Measurements from ENCODE around the gene NPHP4.

DNA sequence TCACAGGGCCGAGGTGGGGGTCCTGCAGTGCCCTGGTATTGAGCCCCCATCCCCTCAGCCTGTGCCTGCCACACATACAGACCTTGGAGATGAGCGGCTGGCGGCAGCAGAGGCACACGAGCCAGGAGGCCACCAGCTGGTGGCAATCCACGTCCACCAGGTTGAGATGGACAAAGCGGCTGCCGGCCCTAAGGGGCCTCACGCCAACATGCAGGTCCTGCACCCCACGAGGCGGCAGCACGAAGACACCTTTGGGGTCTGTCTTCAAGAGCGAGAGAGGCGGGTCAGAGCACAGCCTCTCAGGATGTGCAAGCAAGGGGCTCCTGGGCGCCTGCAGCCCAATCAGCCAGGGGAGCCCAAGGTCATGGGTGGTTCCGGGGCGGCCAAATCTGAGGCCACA lies 128.0 kb downstream of the NPHP4 start:
- TF ChIP-seq POLR2A (IDR thresholded peaks at IDR 0.05; ENCODE audit: low read depth, low read length) (no peak), TCF12 (IDR thresholded peaks at IDR 0.05; ENCODE audit: low read depth, low read length) (no peak), CBX3 (IDR thresholded peaks at IDR 0.05; ENCODE audit: borderline replicate concordance, low read depth) (no peak), HDAC6 (IDR thresholded peaks at IDR 0.05; ENCODE audit: unreplicated experiment) (no peak), POLR2AphosphoS2 (IDR thresholded peaks at IDR 0.05; ENCODE audit: low read depth, low read length) (no peak), SUZ12 (IDR thresholded peaks at IDR 0.05; ENCODE audit: unreplicated experiment) (no peak)
- TF ChIP-seq, protein P1, sequence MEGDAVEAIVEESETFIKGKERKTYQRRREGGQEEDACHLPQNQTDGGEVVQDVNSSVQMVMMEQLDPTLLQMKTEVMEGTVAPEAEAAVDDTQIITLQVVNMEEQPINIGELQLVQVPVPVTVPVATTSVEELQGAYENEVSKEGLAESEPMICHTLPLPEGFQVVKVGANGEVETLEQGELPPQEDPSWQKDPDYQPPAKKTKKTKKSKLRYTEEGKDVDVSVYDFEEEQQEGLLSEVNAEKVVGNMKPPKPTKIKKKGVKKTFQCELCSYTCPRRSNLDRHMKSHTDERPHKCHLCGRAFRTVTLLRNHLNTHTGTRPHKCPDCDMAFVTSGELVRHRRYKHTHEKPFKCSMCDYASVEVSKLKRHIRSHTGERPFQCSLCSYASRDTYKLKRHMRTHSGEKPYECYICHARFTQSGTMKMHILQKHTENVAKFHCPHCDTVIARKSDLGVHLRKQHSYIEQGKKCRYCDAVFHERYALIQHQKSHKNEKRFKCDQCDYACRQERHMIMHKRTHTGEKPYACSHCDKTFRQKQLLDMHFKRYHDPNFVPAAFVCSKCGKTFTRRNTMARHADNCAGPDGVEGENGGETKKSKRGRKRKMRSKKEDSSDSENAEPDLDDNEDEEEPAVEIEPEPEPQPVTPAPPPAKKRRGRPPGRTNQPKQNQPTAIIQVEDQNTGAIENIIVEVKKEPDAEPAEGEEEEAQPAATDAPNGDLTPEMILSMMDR (IDR thresholded peaks at IDR 0.05 in 2 of 3, conservative IDR thresholded peaks at IDR 0.05 in 1 of 3; ENCODE audit: control insufficient read depth in 2 of 3, extremely low read depth in 1 of 3, insufficient read depth in 1 of 3, low read depth in 3 of 3, low read length in 3 of 3) = no peak
- TF ChIP-seq, protein P2, sequence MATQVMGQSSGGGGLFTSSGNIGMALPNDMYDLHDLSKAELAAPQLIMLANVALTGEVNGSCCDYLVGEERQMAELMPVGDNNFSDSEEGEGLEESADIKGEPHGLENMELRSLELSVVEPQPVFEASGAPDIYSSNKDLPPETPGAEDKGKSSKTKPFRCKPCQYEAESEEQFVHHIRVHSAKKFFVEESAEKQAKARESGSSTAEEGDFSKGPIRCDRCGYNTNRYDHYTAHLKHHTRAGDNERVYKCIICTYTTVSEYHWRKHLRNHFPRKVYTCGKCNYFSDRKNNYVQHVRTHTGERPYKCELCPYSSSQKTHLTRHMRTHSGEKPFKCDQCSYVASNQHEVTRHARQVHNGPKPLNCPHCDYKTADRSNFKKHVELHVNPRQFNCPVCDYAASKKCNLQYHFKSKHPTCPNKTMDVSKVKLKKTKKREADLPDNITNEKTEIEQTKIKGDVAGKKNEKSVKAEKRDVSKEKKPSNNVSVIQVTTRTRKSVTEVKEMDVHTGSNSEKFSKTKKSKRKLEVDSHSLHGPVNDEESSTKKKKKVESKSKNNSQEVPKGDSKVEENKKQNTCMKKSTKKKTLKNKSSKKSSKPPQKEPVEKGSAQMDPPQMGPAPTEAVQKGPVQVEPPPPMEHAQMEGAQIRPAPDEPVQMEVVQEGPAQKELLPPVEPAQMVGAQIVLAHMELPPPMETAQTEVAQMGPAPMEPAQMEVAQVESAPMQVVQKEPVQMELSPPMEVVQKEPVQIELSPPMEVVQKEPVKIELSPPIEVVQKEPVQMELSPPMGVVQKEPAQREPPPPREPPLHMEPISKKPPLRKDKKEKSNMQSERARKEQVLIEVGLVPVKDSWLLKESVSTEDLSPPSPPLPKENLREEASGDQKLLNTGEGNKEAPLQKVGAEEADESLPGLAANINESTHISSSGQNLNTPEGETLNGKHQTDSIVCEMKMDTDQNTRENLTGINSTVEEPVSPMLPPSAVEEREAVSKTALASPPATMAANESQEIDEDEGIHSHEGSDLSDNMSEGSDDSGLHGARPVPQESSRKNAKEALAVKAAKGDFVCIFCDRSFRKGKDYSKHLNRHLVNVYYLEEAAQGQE (IDR thresholded peaks at IDR 0.05; ENCODE audit: low read depth, low read length) = no peak
- TF ChIP-seq, protein P3, sequence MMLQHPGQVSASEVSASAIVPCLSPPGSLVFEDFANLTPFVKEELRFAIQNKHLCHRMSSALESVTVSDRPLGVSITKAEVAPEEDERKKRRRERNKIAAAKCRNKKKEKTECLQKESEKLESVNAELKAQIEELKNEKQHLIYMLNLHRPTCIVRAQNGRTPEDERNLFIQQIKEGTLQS (IDR thresholded peaks at IDR 0.05; ENCODE audit: borderline replicate concordance, extremely low read depth, low read depth, low read length) = no peak
- TF ChIP-seq, protein P4, sequence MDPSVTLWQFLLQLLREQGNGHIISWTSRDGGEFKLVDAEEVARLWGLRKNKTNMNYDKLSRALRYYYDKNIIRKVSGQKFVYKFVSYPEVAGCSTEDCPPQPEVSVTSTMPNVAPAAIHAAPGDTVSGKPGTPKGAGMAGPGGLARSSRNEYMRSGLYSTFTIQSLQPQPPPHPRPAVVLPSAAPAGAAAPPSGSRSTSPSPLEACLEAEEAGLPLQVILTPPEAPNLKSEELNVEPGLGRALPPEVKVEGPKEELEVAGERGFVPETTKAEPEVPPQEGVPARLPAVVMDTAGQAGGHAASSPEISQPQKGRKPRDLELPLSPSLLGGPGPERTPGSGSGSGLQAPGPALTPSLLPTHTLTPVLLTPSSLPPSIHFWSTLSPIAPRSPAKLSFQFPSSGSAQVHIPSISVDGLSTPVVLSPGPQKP (IDR thresholded peaks at IDR 0.05; ENCODE audit: low read depth, low read length) = no peak

All from GM12878 (cell line).